Measurements from ENCODE around the gene FUOM.

DNA sequence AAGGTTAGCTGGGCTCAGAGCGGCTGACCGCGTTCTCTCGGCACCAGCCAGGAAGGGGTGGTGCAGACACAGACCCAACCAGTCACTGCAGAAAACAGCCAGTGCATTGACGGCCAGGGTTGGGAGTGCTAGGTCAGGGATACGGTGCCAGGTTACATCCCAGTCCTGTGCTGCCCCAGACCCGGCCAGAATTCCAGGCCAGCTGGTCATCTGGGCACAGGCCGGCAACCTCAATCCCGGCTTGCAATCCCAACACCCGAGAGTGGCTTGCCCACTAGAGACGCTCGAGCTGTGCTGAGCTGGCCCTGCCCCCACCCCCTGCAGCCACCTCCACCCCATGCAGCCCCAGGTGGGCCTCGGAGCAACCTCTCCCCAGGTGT lies 6.9 kb downstream of the FUOM start:
- TF ChIP-seq NFYB (CRISPR knock-in tag; conservative IDR thresholded peaks at IDR 0.05; ENCODE audit: low read depth) (no peak), ZNF121 (CRISPR knock-in tag; IDR thresholded peaks at IDR 0.05) (no peak)
- TF ChIP-seq, protein P1, sequence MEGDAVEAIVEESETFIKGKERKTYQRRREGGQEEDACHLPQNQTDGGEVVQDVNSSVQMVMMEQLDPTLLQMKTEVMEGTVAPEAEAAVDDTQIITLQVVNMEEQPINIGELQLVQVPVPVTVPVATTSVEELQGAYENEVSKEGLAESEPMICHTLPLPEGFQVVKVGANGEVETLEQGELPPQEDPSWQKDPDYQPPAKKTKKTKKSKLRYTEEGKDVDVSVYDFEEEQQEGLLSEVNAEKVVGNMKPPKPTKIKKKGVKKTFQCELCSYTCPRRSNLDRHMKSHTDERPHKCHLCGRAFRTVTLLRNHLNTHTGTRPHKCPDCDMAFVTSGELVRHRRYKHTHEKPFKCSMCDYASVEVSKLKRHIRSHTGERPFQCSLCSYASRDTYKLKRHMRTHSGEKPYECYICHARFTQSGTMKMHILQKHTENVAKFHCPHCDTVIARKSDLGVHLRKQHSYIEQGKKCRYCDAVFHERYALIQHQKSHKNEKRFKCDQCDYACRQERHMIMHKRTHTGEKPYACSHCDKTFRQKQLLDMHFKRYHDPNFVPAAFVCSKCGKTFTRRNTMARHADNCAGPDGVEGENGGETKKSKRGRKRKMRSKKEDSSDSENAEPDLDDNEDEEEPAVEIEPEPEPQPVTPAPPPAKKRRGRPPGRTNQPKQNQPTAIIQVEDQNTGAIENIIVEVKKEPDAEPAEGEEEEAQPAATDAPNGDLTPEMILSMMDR (IDR thresholded peaks at IDR 0.05): no peak
- TF ChIP-seq, protein P2, sequence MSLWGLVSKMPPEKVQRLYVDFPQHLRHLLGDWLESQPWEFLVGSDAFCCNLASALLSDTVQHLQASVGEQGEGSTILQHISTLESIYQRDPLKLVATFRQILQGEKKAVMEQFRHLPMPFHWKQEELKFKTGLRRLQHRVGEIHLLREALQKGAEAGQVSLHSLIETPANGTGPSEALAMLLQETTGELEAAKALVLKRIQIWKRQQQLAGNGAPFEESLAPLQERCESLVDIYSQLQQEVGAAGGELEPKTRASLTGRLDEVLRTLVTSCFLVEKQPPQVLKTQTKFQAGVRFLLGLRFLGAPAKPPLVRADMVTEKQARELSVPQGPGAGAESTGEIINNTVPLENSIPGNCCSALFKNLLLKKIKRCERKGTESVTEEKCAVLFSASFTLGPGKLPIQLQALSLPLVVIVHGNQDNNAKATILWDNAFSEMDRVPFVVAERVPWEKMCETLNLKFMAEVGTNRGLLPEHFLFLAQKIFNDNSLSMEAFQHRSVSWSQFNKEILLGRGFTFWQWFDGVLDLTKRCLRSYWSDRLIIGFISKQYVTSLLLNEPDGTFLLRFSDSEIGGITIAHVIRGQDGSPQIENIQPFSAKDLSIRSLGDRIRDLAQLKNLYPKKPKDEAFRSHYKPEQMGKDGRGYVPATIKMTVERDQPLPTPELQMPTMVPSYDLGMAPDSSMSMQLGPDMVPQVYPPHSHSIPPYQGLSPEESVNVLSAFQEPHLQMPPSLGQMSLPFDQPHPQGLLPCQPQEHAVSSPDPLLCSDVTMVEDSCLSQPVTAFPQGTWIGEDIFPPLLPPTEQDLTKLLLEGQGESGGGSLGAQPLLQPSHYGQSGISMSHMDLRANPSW (CRISPR knock-in tag; conservative IDR thresholded peaks at IDR 0.05; ENCODE audit: low read depth): no peak
- TF ChIP-seq, protein P3, sequence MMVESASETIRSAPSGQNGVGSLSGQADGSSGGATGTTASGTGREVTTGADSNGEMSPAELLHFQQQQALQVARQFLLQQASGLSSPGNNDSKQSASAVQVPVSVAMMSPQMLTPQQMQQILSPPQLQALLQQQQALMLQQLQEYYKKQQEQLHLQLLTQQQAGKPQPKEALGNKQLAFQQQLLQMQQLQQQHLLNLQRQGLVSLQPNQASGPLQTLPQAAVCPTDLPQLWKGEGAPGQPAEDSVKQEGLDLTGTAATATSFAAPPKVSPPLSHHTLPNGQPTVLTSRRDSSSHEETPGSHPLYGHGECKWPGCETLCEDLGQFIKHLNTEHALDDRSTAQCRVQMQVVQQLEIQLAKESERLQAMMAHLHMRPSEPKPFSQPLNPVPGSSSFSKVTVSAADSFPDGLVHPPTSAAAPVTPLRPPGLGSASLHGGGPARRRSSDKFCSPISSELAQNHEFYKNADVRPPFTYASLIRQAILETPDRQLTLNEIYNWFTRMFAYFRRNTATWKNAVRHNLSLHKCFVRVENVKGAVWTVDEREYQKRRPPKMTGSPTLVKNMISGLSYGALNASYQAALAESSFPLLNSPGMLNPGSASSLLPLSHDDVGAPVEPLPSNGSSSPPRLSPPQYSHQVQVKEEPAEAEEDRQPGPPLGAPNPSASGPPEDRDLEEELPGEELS (CRISPR knock-in tag; IDR thresholded peaks at IDR 0.05): no peak

Measured in WTC11 (cell line).